Naive thymus-derived CD4-positive, alpha-beta T cell (primary cell): ENCODE data around the gene EMC7. TPM values are rescaled to one million over a fixed set of nuclear protein-coding genes. Genes with fewer than 3 reads are reported as not detected.
"Not testable (repeated sequence)": the region's sequence is repeated elsewhere in the genome, so short reads cannot be mapped to it uniquely, and the experiment has no call there.

Experiments used
- ATAC-seq: fragments of 150-1000 bp; cut with Tn5 transposase; 2 replicates; pipeline ENCODE4 v1.10.0; 2021; ENCODE audit warnings: mild to moderate bottlenecking, moderate library complexity
- CTCF ChIA-PET: fragments of 350-600 bp; sonication (Branson Sonifier 250); formaldehyde crosslinking; loops from one replicate; lab custom pipeline; 2021; ENCODE audit warnings: antibody characterized with exemption; lab: Charles Lee
- POLR2A ChIA-PET: fragments of 350-600 bp; sonication (Branson Sonifier 250); formaldehyde crosslinking; loops from one replicate; lab custom pipeline; 2021; ENCODE audit warnings: antibody characterized with exemption, inconsistent platforms; lab: Charles Lee
- DNase-seq, 9 donors: peaks; one replicate each; pipeline versions ENCODE4 v3.0.0 to v3.0.0-alpha.2; 2020 to 2022; ENCODE audit warnings: mixed read lengths in 1 of 9
- H3K27ac ChIP-seq: one replicate; pipeline ENCODE4 v1.7.0; 2013; ENCODE audit warnings: mild to moderate bottlenecking, low read depth, low read length, moderate library complexity
- H3K27me3 ChIP-seq, 2 donors: one replicate each; pipeline ENCODE4 v1.7.0; 2013; ENCODE audit warnings: low read length in 2 of 2, mild to moderate bottlenecking in 2 of 2, moderate library complexity in 2 of 2; ENCODE audit not compliant: control insufficient read depth in 2 of 2, insufficient read depth in 2 of 2
- H3K36me3 ChIP-seq, 3 experiments: 1 replicate in 2 of 3; 2 replicates in 1 of 3; pipeline ENCODE4 v1.7.0; 2013; ENCODE audit warnings: low read length in 3 of 3, mild to moderate bottlenecking in 3 of 3, moderate library complexity in 1 of 3; ENCODE audit not compliant: insufficient read depth in 3 of 3, control insufficient read depth in 2 of 3
- H3K4me1 ChIP-seq, 2 donors: one replicate each; pipeline ENCODE4 v1.7.0; 2013; ENCODE audit warnings: low read length in 2 of 2, mild to moderate bottlenecking in 2 of 2, moderate library complexity in 1 of 2; ENCODE audit not compliant: control insufficient read depth in 2 of 2, insufficient read depth in 2 of 2
- H3K4me3 ChIP-seq: 2 replicates; pipeline ENCODE4 v1.7.0; 2013; ENCODE audit warnings: mild to moderate bottlenecking, low read length
- H3K9me3 ChIP-seq, 3 experiments: 1 replicate in 2 of 3; 2 replicates in 1 of 3; pipeline ENCODE4 v1.7.0; 2013; ENCODE audit warnings: low read length in 3 of 3; ENCODE audit not compliant: control insufficient read depth in 2 of 3
- H3K27ac Mint-ChIP-seq, 9 donors: one replicate each; pipeline ENCODE4 v1.8.0; 2020 to 2022; ENCODE audit warnings: mixed read lengths in 9 of 9, mild to moderate bottlenecking in 8 of 9, moderate library complexity in 5 of 9, inconsistent platforms in 2 of 9
- H3K27me3 Mint-ChIP-seq, 5 donors: one replicate each; pipeline ENCODE4 v1.8.0; 2021 to 2022; ENCODE audit warnings: mixed read lengths in 5 of 5, mild to moderate bottlenecking in 1 of 5
- H3K36me3 Mint-ChIP-seq, 5 donors: one replicate each; pipeline ENCODE4 v1.8.0; 2020 to 2022; ENCODE audit warnings: mixed read lengths in 5 of 5, mild to moderate bottlenecking in 3 of 5, inconsistent platforms in 1 of 5
- H3K4me1 Mint-ChIP-seq, 7 donors: one replicate each; pipeline ENCODE4 v1.8.0; 2020 to 2022; ENCODE audit warnings: mixed read lengths in 7 of 7, mild to moderate bottlenecking in 3 of 7, inconsistent platforms in 1 of 7
- H3K4me3 Mint-ChIP-seq, 10 donors: one replicate each; pipeline ENCODE4 v1.8.0; 2020 to 2022; ENCODE audit warnings: mild to moderate bottlenecking in 10 of 10, mixed read lengths in 10 of 10, moderate library complexity in 6 of 10, inconsistent platforms in 2 of 10
- H3K9me3 Mint-ChIP-seq, 11 donors: one replicate each; pipeline ENCODE4 v1.8.0; 2020 to 2022; ENCODE audit warnings: mixed read lengths in 11 of 11, mild to moderate bottlenecking in 4 of 11, inconsistent platforms in 1 of 11, moderate library complexity in 1 of 11
- intact Hi-C, 2 donors: fragments of 100-400 bp; cut with micrococcal nuclease; formaldehyde crosslinking; loops; one replicate each; pipeline ENCODE4 v1.15.1; 2023
- polyA plus RNA-seq, 2 donors: library from polyadenylated mRNA; unstranded; fragments of 300-500 nt; fragmentation: Illumina TruSeq; gene quantifications; one replicate each; pipeline ENCODE4 v1.2.3, GENCODE V29; 2021
- total RNA-seq, 6 experiments: library from RNA in 5 of 6; stranded (reverse) in 5 of 6; gene quantifications; 1 replicate in 5 of 6; 2 replicates in 1 of 6; pipeline ENCODE4 v1.2.3 and lab custom pipeline; 2021 to 2026

EMC7 gene
- total and polyA plus RNA-seq, 7 experiments from 2014 or later: 30.1 to 112 (median 39.5) TPM

DNA sequence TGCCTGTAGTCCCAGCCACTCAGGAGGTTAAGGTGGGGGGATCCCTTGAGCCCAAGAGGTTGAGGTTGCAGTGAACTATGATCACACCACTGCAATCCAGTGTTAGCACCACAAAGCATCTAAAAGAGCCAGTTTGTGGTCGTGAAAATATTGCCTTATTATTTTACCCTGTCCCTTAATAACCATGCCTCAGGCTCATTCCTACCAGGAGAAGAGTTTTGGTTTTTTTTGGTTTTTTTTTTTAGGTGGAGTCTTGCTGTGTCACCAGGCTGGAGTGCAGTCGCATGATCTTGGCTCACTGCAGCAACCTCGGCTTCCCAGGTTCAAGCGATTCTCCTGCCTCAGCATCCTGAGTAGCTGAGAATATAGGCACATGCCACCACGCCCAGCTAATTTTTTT is 44.8 kb downstream of the EMC7 start:
- peaks cover 0 to 6% (median 0%) of the 10 kb centered on the region in 5 donors for H3K27me3 Mint-ChIP-seq
- no peak overlapping the region for H3K4me3 Mint-ChIP-seq
- ATAC-seq (no peak), DNase-seq (no peak)
- peaks cover 0 to 2% (median 0%) of the 10 kb centered on the region in 5 donors for H3K36me3 Mint-ChIP-seq
- ChIA-PET CTCF (interaction anchor here (0.9 kb wide), 1 partner anchor 310 kb away, joined by 3 read pairs; the partner anchor contains the start of gene LPCAT4), POLR2A (no interaction called here)
- Histone ChIP-seq H3K4me1 (no peaks in the 10 kb centered on the region), H3K27ac (no peak overlapping the region), H3K36me3 (no peaks in the 10 kb centered on the region), H3K27me3 (no peaks in the 10 kb centered on the region), H3K4me3 (no peak overlapping the region), H3K9me3 (no peaks in the 10 kb centered on the region)
- peaks cover 0 to 8% (median 0%) of the 10 kb centered on the region in 11 donors for H3K9me3 Mint-ChIP-seq
- no peak overlapping the region for H3K27ac Mint-ChIP-seq
- intact Hi-C loops: no loop called here
- H3K4me1 Mint-ChIP-seq: peaks cover 0 to 3% (median 2%) of the 10 kb centered on the region in 7 donors

DNA sequence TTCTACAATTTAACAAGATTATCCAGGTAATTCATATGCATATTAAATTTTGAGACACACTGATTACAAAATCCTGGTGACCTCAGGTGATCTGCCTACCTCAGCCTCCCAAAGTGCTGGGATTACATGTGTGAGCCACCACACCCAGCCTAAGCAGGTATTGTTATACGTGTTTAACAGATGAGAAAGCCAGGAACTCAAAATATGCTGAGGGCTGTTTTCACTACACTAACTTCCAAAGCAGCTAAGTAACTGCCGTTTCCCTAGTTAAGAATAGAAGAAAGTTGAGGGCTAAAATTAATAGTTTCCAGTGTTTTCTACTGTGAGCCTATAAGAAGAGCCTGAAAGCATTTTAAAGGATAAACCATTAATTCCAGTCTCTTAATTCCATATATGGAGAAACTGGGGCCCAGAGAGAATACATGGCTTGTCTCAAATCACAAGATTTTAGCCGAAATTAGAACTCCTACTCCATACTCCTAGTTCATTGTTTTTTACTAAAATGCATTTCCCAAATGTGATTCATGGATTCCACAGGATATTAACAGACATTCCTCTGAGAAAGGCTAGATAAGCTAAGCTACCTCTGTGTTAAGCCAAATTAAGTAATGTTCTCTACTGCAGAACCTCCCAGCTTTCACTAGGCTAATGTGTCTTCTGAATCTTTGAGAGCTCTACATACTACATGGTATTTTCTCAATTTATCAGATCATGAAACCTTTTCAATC is 45.6 kb downstream of the EMC7 start:
- H3K9me3 ChIP-seq: no peaks in the 10 kb centered on the region
- H3K27me3 ChIP-seq: no peaks in the 10 kb centered on the region
- peaks cover 3 to 8% (median 7%) of the 10 kb centered on the region in 5 donors for H3K36me3 Mint-ChIP-seq
- H3K9me3 Mint-ChIP-seq: peaks cover 0 to 15% (median 6%) of the 10 kb centered on the region in 11 donors
- H3K27me3 Mint-ChIP-seq: peaks cover 0 to 15% (median under 1%) of the 10 kb centered on the region in 5 donors
- DNase-seq (no peak), ATAC-seq (no peak)
- H3K27ac ChIP-seq: no peak overlapping the region
- no peak overlapping the region for H3K27ac Mint-ChIP-seq
- POLR2A ChIA-PET: no interaction called here
- CTCF ChIA-PET: no interaction called here
- no peaks in the 10 kb centered on the region for H3K36me3 ChIP-seq
- H3K4me1 Mint-ChIP-seq: no peaks in the 10 kb centered on the region
- intact Hi-C loops: no loop called here
- no peak overlapping the region for H3K4me3 ChIP-seq
- H3K4me3 Mint-ChIP-seq: no peak overlapping the region
- H3K4me1 ChIP-seq: no peaks in the 10 kb centered on the region

DNA sequence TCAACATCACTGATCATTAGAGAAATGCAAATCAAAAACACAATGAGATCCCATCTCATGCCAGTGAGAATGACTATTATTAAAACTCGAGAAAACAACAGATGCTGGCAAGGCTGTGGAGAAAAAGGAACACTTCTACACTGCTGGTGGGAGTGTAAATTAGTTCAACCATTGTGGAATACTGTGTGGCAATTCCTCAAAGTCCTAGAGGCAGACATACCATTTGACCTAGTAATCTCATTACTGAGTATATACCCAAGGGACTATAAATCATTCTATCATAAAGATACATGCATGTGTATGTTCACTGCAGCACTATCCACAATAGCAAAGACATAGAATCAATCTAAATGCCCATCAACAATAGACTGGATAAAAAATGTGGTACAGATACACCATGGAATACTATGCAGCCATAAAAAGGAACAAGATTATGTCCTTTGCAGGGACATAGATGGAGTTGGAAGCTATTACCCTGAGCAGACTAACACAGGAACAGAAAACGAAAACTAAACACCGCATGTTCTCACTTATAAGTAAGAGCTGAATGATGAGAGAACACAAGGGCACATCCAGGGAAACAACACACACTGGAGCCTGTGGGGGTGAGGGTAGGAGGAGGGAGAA is 47.5 kb downstream of the EMC7 start:
- no peaks in the 10 kb centered on the region for H3K36me3 ChIP-seq
- no peaks in the 10 kb centered on the region for H3K4me1 ChIP-seq
- intact Hi-C loops: no loop called here
- ATAC-seq (no peak), DNase-seq (no peak)
- CTCF ChIA-PET: no interaction called here
- peaks cover 0 to 4% (median 0%) of the 10 kb centered on the region in 3 experiments for H3K9me3 ChIP-seq
- Mint-ChIP-seq H3K4me3 (no peak overlapping the region), H3K4me1 (no peaks in the 10 kb centered on the region), H3K36me3 (peaks cover 15 to 20% (median 20%) of the 10 kb centered on the region in 5 donors), H3K9me3 (peaks cover 0 to 32% (median 21%) of the 10 kb centered on the region in 11 donors), H3K27ac (no peak overlapping the region), H3K27me3 (peaks cover 0 to 16% (median 6%) of the 10 kb centered on the region in 5 donors)
- H3K4me3 ChIP-seq: no peak overlapping the region
- H3K27ac ChIP-seq: no peak overlapping the region
- H3K27me3 ChIP-seq: no peaks in the 10 kb centered on the region
- POLR2A ChIA-PET: interaction anchor here (0.6 kb wide), 1 partner anchor 321 kb away, joined by 3 read pairs; no protein-coding TSS in a partner anchor

DNA sequence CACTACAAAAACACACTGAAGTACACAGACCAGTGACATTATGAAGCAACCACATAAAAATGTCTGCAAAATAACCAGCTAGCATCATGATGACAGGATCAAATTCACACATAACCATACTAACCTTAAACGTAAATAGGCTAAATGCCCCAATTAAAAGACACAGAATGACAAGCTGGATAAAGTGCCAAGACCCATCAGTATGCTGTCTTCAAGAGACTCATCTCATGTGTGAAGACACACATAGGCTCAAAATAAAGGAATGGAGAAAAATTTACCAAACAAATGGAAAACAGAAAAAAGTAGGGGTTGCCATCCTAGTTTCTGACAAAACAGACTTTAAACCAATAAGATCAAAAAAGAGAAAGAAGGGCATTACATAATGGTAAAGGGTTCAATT is 51.3 kb downstream of the EMC7 start:
- CTCF ChIA-PET: interaction anchor here (1.1 kb wide), 1 partner anchor 9 kb away, joined by 3 read pairs; no protein-coding TSS in a partner anchor
- H3K4me3 Mint-ChIP-seq, H3K4me1 Mint-ChIP-seq, ATAC-seq, H3K4me3 ChIP-seq, intact Hi-C loops, DNase-seq, H3K27me3 ChIP-seq, H3K4me1 ChIP-seq, H3K36me3 ChIP-seq, H3K27ac ChIP-seq, POLR2A ChIA-PET, H3K27ac Mint-ChIP-seq, H3K9me3 ChIP-seq: not testable (repeated sequence)
- Mint-ChIP-seq H3K9me3 (peaks cover 0 to 38% (median 22%) of the 10 kb centered on the region in 11 donors), H3K36me3 (peaks cover 18 to 25% (median 22%) of the 10 kb centered on the region in 5 donors), H3K27me3 (peaks cover 0 to 16% (median 6%) of the 10 kb centered on the region in 5 donors)

DNA sequence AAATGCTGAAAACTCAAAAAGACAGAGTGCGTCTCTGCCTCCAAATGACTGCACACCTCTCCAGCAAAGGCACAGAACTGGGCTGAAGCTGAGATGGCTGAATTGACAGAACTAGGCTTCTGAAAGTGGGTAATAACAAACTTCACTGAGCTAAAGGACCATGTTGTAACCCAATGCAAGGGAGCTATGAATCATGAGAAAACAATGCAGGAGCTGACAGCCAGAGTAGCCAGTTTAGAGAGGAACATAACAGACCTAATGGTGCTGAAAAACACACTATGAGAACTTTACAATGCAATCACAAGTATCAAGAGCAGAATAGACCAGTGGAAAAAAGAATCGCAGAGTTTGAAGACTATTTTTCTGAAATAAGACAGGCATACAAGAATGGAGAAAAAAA is 52.5 kb downstream of the EMC7 start:
- Mint-ChIP-seq H3K4me1 (no peaks in the 10 kb centered on the region), H3K27ac (no peak overlapping the region), H3K9me3 (peaks cover 0 to 38% (median 22%) of the 10 kb centered on the region in 11 donors), H3K4me3 (no peak overlapping the region), H3K27me3 (peaks cover 0 to 16% (median 6%) of the 10 kb centered on the region in 5 donors), H3K36me3 (peaks cover 18 to 25% (median 22%) of the 10 kb centered on the region in 5 donors)
- ATAC-seq: no peak
- ChIA-PET POLR2A (no interaction called here), CTCF (no interaction called here)
- Histone ChIP-seq H3K4me1 (no peaks in the 10 kb centered on the region), H3K9me3 (peaks cover 0 to 4% (median 0%) of the 10 kb centered on the region in 3 experiments), H3K36me3 (no peaks in the 10 kb centered on the region), H3K4me3 (no peak overlapping the region), H3K27me3 (no peaks in the 10 kb centered on the region), H3K27ac (no peak overlapping the region)
- no peak for DNase-seq
- intact Hi-C loops: no loop called here

DNA sequence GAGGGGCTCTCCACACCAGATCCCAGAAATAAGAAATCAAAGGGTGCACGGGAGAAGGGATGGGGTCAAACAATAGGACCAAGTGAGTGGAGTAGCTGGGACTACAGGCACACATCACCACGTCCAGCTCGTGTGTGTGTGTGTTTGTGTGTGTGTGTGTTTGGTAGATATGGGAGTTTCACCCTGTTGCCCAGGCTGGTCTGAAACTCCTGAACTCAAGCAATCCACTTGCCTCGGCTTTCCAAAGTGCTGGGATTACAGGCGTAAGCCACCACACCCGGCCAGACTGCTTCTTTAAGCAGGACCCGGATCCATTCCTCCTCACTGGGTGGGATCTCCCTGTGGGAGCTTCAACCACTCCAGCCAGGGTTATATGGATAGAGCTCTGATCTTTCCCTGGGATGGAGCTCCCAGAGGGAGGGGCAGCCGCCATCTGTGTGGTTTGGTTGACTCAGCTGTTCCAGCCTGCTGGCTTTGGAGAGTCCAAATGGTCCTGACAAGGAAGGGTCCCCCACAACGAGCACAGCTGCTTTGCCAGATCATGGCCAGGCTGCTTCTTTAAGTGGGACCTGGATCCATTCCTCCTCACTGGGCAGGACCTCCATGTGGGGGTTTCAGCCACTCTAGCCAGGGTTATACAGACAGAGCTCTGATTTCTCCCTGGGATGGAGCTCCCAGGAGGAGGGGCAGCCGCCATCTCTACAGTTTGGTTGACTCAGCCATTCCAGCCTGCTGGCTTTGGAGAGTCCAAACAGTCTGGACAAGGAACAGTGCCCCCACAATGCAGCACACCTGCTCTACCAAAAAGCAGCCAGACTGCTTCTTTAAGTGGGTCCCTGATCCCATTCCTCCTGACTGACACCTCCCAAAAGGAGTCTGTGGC is 53.5 kb downstream of the EMC7 start:
- Histone ChIP-seq H3K4me3 (no peak overlapping the region), H3K9me3 (peaks cover 0 to 4% (median 0%) of the 10 kb centered on the region in 3 experiments), H3K4me1 (no peaks in the 10 kb centered on the region), H3K27ac (no peak overlapping the region), H3K36me3 (no peaks in the 10 kb centered on the region), H3K27me3 (no peaks in the 10 kb centered on the region)
- ATAC-seq (no peak), DNase-seq (no peak)
- H3K27me3 Mint-ChIP-seq: peaks cover 0 to 16% (median 6%) of the 10 kb centered on the region in 5 donors
- H3K4me1 Mint-ChIP-seq: peaks cover 0 to 6% (median 0%) of the 10 kb centered on the region in 7 donors
- intact Hi-C loops: no loop called here
- POLR2A ChIA-PET: interaction anchor here (1.7 kb wide), 1 partner anchor 9 kb away, joined by 3 read pairs; the partner anchor contains the start of gene AVEN
- CTCF ChIA-PET: no interaction called here
- H3K9me3 Mint-ChIP-seq: peaks cover 0 to 38% (median 22%) of the 10 kb centered on the region in 11 donors
- no peak overlapping the region for H3K27ac Mint-ChIP-seq
- H3K4me3 Mint-ChIP-seq: no peak overlapping the region
- H3K36me3 Mint-ChIP-seq: peaks cover 18 to 25% (median 22%) of the 10 kb centered on the region in 5 donors
